ENCODE measurements around the gene OR8H3.

OR8H3 gene

DNA sequence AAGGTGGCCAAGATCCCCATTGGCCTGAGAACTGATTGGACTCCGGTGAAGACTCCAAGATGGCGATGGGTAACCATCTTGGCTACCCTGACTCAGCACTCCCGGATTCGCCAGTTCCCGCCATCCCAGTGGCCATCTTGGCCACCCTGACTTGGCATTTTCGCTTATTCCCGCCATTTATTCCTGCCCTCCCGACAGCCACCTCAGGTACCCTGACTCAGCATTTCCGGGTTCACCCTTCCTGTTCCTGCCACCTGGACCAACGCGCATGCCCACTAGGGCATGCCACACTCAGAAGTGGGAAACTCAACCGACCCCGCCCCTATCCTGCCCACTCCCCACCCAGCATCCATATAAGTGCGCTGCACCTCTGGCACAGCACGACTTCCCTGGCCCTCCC lies 30.2 kb downstream of the OR8H3 start:
- TF ChIP-seq, protein P1, sequence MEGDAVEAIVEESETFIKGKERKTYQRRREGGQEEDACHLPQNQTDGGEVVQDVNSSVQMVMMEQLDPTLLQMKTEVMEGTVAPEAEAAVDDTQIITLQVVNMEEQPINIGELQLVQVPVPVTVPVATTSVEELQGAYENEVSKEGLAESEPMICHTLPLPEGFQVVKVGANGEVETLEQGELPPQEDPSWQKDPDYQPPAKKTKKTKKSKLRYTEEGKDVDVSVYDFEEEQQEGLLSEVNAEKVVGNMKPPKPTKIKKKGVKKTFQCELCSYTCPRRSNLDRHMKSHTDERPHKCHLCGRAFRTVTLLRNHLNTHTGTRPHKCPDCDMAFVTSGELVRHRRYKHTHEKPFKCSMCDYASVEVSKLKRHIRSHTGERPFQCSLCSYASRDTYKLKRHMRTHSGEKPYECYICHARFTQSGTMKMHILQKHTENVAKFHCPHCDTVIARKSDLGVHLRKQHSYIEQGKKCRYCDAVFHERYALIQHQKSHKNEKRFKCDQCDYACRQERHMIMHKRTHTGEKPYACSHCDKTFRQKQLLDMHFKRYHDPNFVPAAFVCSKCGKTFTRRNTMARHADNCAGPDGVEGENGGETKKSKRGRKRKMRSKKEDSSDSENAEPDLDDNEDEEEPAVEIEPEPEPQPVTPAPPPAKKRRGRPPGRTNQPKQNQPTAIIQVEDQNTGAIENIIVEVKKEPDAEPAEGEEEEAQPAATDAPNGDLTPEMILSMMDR (IDR thresholded peaks at IDR 0.05; ENCODE audit: low read length), result no peak
- no peak for TF ChIP-seq EZH2 (IDR thresholded peaks at IDR 0.05; ENCODE audit: borderline replicate concordance, low read length)
- Histone ChIP-seq H3K9me2 (ENCODE audit: low read depth, low read length) (no peaks in the 10 kb centered on the region), H3K4me3 (ENCODE audit: low read depth, low read length, poor library complexity, severe bottlenecking) (no peak overlapping the region), H3K4me2 (ENCODE audit: low read length) (no peak overlapping the region), H3K9ac (ENCODE audit: low read length) (no peak overlapping the region), H3K27me3 (ENCODE audit: insufficient read depth, low read length) (no peaks in the 10 kb centered on the region), H4K20me1 (ENCODE audit: insufficient read depth, low read length) (no peaks in the 10 kb centered on the region), H2AFZ (ENCODE audit: low read length) (no peak overlapping the region), H3K4me1 (ENCODE audit: insufficient read depth, low read length, severe bottlenecking) (no peaks in the 10 kb centered on the region), H3K9me3 (ENCODE audit: low read length) (no peaks in the 10 kb centered on the region), H3K79me2 (ENCODE audit: insufficient read depth, low read length) (no peaks in the 10 kb centered on the region), H3K27ac (ENCODE audit: low read depth, low read length, poor library complexity, severe bottlenecking) (no peak overlapping the region), H3K36me3 (ENCODE audit: insufficient read depth, low read length) (no peaks in the 10 kb centered on the region), H3F3A (ENCODE audit: insufficient read depth, low read length) (no peaks in the 10 kb centered on the region)

DNA sequence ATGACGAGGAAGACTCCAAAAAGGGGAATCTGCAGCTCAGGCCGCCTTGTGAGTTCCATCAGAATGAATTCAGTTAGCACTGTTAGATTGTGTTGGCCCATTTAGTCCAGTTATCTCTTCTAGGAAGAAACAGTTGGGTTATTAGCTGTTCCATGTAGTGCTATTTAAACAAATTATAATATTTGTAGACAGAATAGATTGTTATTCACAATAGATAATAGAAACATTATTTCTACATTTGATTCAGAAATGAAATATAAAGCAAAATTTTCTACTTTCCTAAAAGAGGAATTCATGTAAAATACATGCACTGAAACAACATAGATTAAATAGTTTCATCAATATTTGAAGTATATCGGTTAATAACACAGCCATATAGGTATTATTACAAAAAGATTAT lies 38.0 kb downstream of the OR8H3 start, which contains the start of gene OR8K5:
Gene OR8K5, minus strand, starts transcription at position 101 of the 400 bp plus-strand sequence. Its CDS starts 0 bp downstream, at position 101.
- Histone ChIP-seq H3K27me3 (ENCODE audit: insufficient read depth, low read length) (no peaks in the 10 kb centered on the region), H3K27ac (ENCODE audit: low read depth, low read length, poor library complexity, severe bottlenecking) (no peak within 1 kb of the TSS), H3K4me1 (ENCODE audit: insufficient read depth, low read length, severe bottlenecking) (no peaks in the 10 kb centered on the region), H3K36me3 (ENCODE audit: insufficient read depth, low read length) (no peaks in the 10 kb centered on the region), H3K9me3 (ENCODE audit: low read length) (no peaks in the 10 kb centered on the region), H3K4me3 (ENCODE audit: low read depth, low read length, poor library complexity, severe bottlenecking) (no peak within 1 kb of the TSS), H3K79me2 (ENCODE audit: insufficient read depth, low read length) (no peaks in the 10 kb centered on the region), H3K9me2 (ENCODE audit: low read depth, low read length) (no peaks in the 10 kb centered on the region), H2AFZ (ENCODE audit: low read length) (no peak within 1 kb of the TSS), H3F3A (ENCODE audit: insufficient read depth, low read length) (no peaks in the 10 kb centered on the region), H3K9ac (ENCODE audit: low read length) (no peak within 1 kb of the TSS), H4K20me1 (ENCODE audit: insufficient read depth, low read length) (no peaks in the 10 kb centered on the region), H3K4me2 (ENCODE audit: low read length) (no peak within 1 kb of the TSS)
- TF ChIP-seq, protein P1 (IDR thresholded peaks at IDR 0.05; ENCODE audit: low read length), result no peak
- TF ChIP-seq EZH2 (IDR thresholded peaks at IDR 0.05; ENCODE audit: borderline replicate concordance, low read length), result no peak

DNA sequence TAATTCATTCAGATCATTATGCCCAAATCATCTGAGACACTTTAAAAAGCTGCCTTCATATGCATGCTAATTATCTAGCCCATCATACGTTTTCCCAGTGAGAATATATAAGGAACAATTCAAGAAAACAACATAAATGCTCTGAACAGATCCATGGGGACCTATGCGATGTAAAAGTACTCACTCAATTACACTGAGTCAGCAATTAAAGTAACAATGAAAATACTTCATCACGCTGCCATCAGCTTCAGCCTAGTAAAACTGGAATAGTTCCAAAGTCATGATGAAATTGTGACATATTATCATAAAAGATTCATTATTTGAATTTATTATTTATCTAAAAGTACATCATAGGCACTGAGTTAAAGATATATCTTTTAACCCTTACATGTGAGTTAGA lies 41.6 kb downstream of the OR8H3 start:
- H2AFZ ChIP-seq (ENCODE audit: low read length), result no peak overlapping the region
- H3F3A ChIP-seq (ENCODE audit: insufficient read depth, low read length), result no peaks in the 10 kb centered on the region
- H3K79me2 ChIP-seq (ENCODE audit: insufficient read depth, low read length), result no peaks in the 10 kb centered on the region
- H3K36me3 ChIP-seq (ENCODE audit: insufficient read depth, low read length), result no peaks in the 10 kb centered on the region
- no peak overlapping the region for H3K27ac ChIP-seq (ENCODE audit: low read depth, low read length, poor library complexity, severe bottlenecking)
- H3K4me2 ChIP-seq (ENCODE audit: low read length), result no peak overlapping the region
- no peaks in the 10 kb centered on the region for H3K9me3 ChIP-seq (ENCODE audit: low read length)
- no peaks in the 10 kb centered on the region for H3K27me3 ChIP-seq (ENCODE audit: insufficient read depth, low read length)
- TF ChIP-seq, protein P1 (IDR thresholded peaks at IDR 0.05; ENCODE audit: low read length), result no peak
- no peak for TF ChIP-seq EZH2 (IDR thresholded peaks at IDR 0.05; ENCODE audit: borderline replicate concordance, low read length)
- H3K9ac ChIP-seq (ENCODE audit: low read length), result no peak overlapping the region
- H3K4me1 ChIP-seq (ENCODE audit: insufficient read depth, low read length, severe bottlenecking), result no peaks in the 10 kb centered on the region
- no peaks in the 10 kb centered on the region for H4K20me1 ChIP-seq (ENCODE audit: insufficient read depth, low read length)
- H3K9me2 ChIP-seq (ENCODE audit: low read depth, low read length), result no peaks in the 10 kb centered on the region
- no peak overlapping the region for H3K4me3 ChIP-seq (ENCODE audit: low read depth, low read length, poor library complexity, severe bottlenecking)

Measured in OCI-LY1 (cell line).